ENCODE results near the gene COQ9.

COQ9 gene

GRCh38 chr16:57510016-57510871, 63.0 kb downstream of the COQ9 start:
- no peak for DNase-seq (ENCODE audit: low read depth in 2 of 2)

All from fibroblast of skin of left quadriceps (primary cell).